Loucy (cell line): ENCODE results near the gene RNASE8.

Source experiments
- CTCF ChIP-seq: fragments of 200-600 bp; sonication (generic); conservative IDR thresholded peaks from 2 replicates; pipeline ENCODE4 v1.5.1; 2014; ENCODE audit warnings: mild to moderate bottlenecking, antibody characterized with exemption, low read length
- EZH2phosphoT487 ChIP-seq: fragments of 200-600 bp; IDR thresholded peaks from 2 replicates; pipeline ENCODE4 v1.6.1; 2018; ENCODE audit warnings: antibody characterized with exemption, mild to moderate bottlenecking, moderate library complexity, borderline replicate concordance

GRCh38 chr14:21063479-21063878 is 5.9 kb downstream of the RNASE8 start:
- TF ChIP-seq CTCF (no peak), EZH2phosphoT487 (no peak)
